Umbilical cord (tissue), 2 donors: ENCODE measurements around the gene FAT2. TPM values are rescaled to one million over a fixed set of nuclear protein-coding genes. Genes with fewer than 3 reads are reported as not detected.
"Not testable (repeated sequence)": the region's sequence is repeated elsewhere in the genome, so short reads cannot be mapped to it uniquely, and the experiment has no call there.

ENCODE experiments used
- DNase-seq: peaks from one replicate; pipeline ENCODE4 v3.0.0-alpha.2; 2015; ENCODE audit warnings: low spot score
- total RNA-seq: library from RNA; depleted of rRNA; stranded (reverse); fragments of >200 nt; gene quantifications from one replicate; pipeline ENCODE4 v1.2.3, GENCODE V29; 2014; ENCODE audit warnings: low replicate concordance; ENCODE audit not compliant: insufficient read depth

FAT2 gene
- total RNA-seq, 1 donor from 2014 or later: 3.6 TPM

- DNase-seq: no peak
These were observed 9.1 kb downstream of the FAT2 start for GRCh38 chr5:151581812-151582583.

GRCh38 chr5:151581347-151581746 lies 9.8 kb downstream of the FAT2 start:
- DNase-seq: no peak

- no peak for DNase-seq
These were observed 10.3 kb downstream of the FAT2 start for GRCh38 chr5:151580858-151581257.

GRCh38 chr5:151580239-151580638 lies 10.9 kb downstream of the FAT2 start:
- no peak for DNase-seq

- not testable (repeated sequence) for DNase-seq
These were observed 12.0 kb downstream of the FAT2 start for GRCh38 chr5:151579146-151579545.

GRCh38 chr5:151578326-151579025 lies 12.7 kb downstream of the FAT2 start:
- no peak for DNase-seq

GRCh38 chr5:151577566-151577965 lies 13.6 kb downstream of the FAT2 start:
- DNase-seq: no peak

GRCh38 chr5:151574444-151574996 lies 16.6 kb downstream of the FAT2 start:
- no peak for DNase-seq

GRCh38 chr5:151572657-151573368 lies 18.3 kb downstream of the FAT2 start:
- DNase-seq: no peak

- DNase-seq: no peak
These were observed 19.6 kb downstream of the FAT2 start for GRCh38 chr5:151571270-151572173.

GRCh38 chr5:151570512-151571269 lies 20.4 kb downstream of the FAT2 start:
- DNase-seq: peak; percentile 36

GRCh38 chr5:151570058-151570457 lies 21.1 kb downstream of the FAT2 start:
- no peak for DNase-seq

- DNase-seq: peak; percentile 18
These were observed 21.7 kb downstream of the FAT2 start for GRCh38 chr5:151569132-151570046.

GRCh38 chr5:151568036-151568435 lies 23.1 kb downstream of the FAT2 start:
- no peak for DNase-seq

- no peak for DNase-seq
These were observed 25.2 kb downstream of the FAT2 start for GRCh38 chr5:151565971-151566370.

GRCh38 chr5:151562019-151562707 lies 29.0 kb downstream of the FAT2 start:
- no peak for DNase-seq

- DNase-seq: no peak
These were observed 33.2 kb downstream of the FAT2 start for GRCh38 chr5:151557951-151558350.

- DNase-seq: no peak
These were observed 33.7 kb downstream of the FAT2 start for GRCh38 chr5:151557466-151557865.

GRCh38 chr5:151556806-151557205 lies 34.3 kb downstream of the FAT2 start:
- no peak for DNase-seq
